HepG2 (cell line): ENCODE data around the gene GNL3. TPM values are rescaled to one million over a fixed set of nuclear protein-coding genes. Genes with fewer than 3 reads are reported as not detected.

Source experiments
- ATAC-seq: fragments of 200-7000 bp; cut with Tn5 transposase; 3 replicates; pipeline ENCODE4 v1.9.1; 2020; ENCODE audit warnings: mild to moderate bottlenecking, moderate library complexity
- BruUV-seq: library from RNA; stranded (reverse); fragments of 400-500 nt; replicated peaks from 2 replicates; lab custom pipeline; 2021; lab: Mats Ljungman, UMichigan
- CTCF ChIA-PET: fragments of 300-600 bp; formaldehyde crosslinking; extraction: SDS; loops from one replicate; lab custom pipeline; 2021; ENCODE audit warnings: low total read pairs, inconsistent platforms, low intra/inter-chr PET ratio; lab: Yijun Ruan, JAX
- POLR2A ChIA-PET: fragments of 350-600 bp; sonication (Branson Sonifier 250); formaldehyde crosslinking; loops from one replicate; lab custom pipeline; 2020; ENCODE audit warnings: antibody characterized with exemption, inconsistent platforms; lab: Yijun Ruan, JAX
- DNase-seq: peaks from one replicate; pipeline ENCODE4 v3.0.0-alpha.2; 2015; ENCODE audit warnings: low spot score
- FAIRE-seq: peaks from 3 replicates; lab custom pipeline; 2011; peaks lifted over from hg19 to GRCh38; lab: Jason Lieb, UNC
- H2AFZ ChIP-seq: one replicate; pipeline ENCODE4 v1.6.1; 2011; ENCODE audit warnings: low read length, inconsistent platforms
- H3K27ac ChIP-seq: fragments of 300-600 bp; 3 replicates; pipeline ENCODE4 v1.8.0; 2011; ENCODE audit warnings: mixed run types, mild to moderate bottlenecking, mixed read lengths, low read length, inconsistent platforms; ENCODE audit not compliant: insufficient read depth; ENCODE audit errors: extremely low read length
- H3K27me3 ChIP-seq, 2 experiments: fragments of 200-600 bp in 1 of 2; 2 replicates in 1 of 2; 3 replicates in 1 of 2; pipeline versions ENCODE4 v1.6.0 to v1.8.0; 2011; ENCODE audit warnings: low read length in 2 of 2, mild to moderate bottlenecking in 2 of 2, moderate library complexity in 2 of 2, inconsistent platforms in 1 of 2; ENCODE audit not compliant: insufficient read depth in 2 of 2, control insufficient read depth in 1 of 2
- H3K36me3 ChIP-seq, 2 experiments: fragments of 200-600 bp in 1 of 2; replicated peaks in 1 of 2; 2 replicates in 1 of 2; 3 replicates in 1 of 2; pipeline versions ENCODE4 v1.5.1 to v1.8.0; 2011; ENCODE audit warnings: low read length in 2 of 2, inconsistent platforms in 1 of 2; ENCODE audit not compliant: insufficient read depth in 2 of 2, control insufficient read depth in 1 of 2
- H3K4me1 ChIP-seq: 2 replicates; pipeline ENCODE4 v1.5.1; 2012; ENCODE audit warnings: low read length, inconsistent platforms; ENCODE audit not compliant: insufficient read depth
- H3K4me2 ChIP-seq: 2 replicates; pipeline ENCODE4 v1.6.0; 2011; ENCODE audit warnings: low read depth, low read length, inconsistent platforms
- H3K4me3 ChIP-seq, 3 experiments: fragments of 200-600 bp in 1 of 3; sonication (generic), shearing (Covaris generic) in 1 of 3; replicated peaks in 1 of 3; 2 replicates each; pipeline ENCODE4 v1.5.1; 2011 to 2016; ENCODE audit warnings: low read length in 3 of 3, inconsistent platforms in 2 of 3, low read depth in 2 of 3, mild to moderate bottlenecking in 2 of 3, control low read depth in 1 of 3, mixed read lengths in 1 of 3; ENCODE audit not compliant: insufficient read depth in 1 of 3
- H3K79me2 ChIP-seq: one replicate; pipeline ENCODE4 v1.6.1; 2011; ENCODE audit warnings: low read length, inconsistent platforms; ENCODE audit not compliant: insufficient read depth
- H3K9ac ChIP-seq: 2 replicates; pipeline ENCODE4 v1.6.0; 2011; ENCODE audit warnings: mild to moderate bottlenecking, low read depth, low read length, inconsistent platforms; ENCODE audit not compliant: insufficient read depth
- H3K9me3 ChIP-seq: 2 replicates; pipeline ENCODE4 v1.5.1; 2012; ENCODE audit warnings: mild to moderate bottlenecking, low read length
- H4K20me1 ChIP-seq: 2 replicates; pipeline ENCODE4 v1.6.0; 2011; ENCODE audit warnings: inconsistent platforms, mild to moderate bottlenecking, low read length, moderate library complexity; ENCODE audit not compliant: insufficient read depth
- EP300 ChIP-seq, 3 experiments: sonication (generic) in 1 of 3; formaldehyde crosslinking in 1 of 3; IDR thresholded peaks; 2 replicates each; pipeline versions ENCODE4 v1.5.1 to v1.6.1; 2011 to 2020; ENCODE audit warnings: low read depth in 2 of 3, low read length in 2 of 3, borderline replicate concordance in 1 of 3, improper control_type of control experiment in 1 of 3, mild to moderate bottlenecking in 1 of 3, missing genetic modification reagents in 1 of 3, moderate library complexity in 1 of 3
- IRX3 ChIP-seq: sonication (generic); formaldehyde crosslinking; IDR thresholded peaks from 2 replicates; pipeline ENCODE4 v1.8.1; 2023; ENCODE audit warnings: mild to moderate bottlenecking, low read depth, missing genetic modification reagents, borderline replicate concordance
- NCOA1 ChIP-seq: sonication (generic); formaldehyde crosslinking; IDR thresholded peaks from 2 replicates; pipeline ENCODE4 v1.9.0; 2021; ENCODE audit warnings: missing genetic modification reagents
- ZKSCAN1 ChIP-seq: fragments of 150-350 bp; IDR thresholded peaks from 2 replicates; pipeline ENCODE4 v1.6.1; 2014; ENCODE audit warnings: low read length
- ZNF530 ChIP-seq: sonication (generic); formaldehyde crosslinking; IDR thresholded peaks from 2 replicates; pipeline ENCODE4 v1.5.0; 2020; ENCODE audit warnings: low read depth, mild to moderate bottlenecking, missing genetic modification reagents
- ZNF75D ChIP-seq: sonication (generic); formaldehyde crosslinking; IDR thresholded peaks from 2 replicates; pipeline ENCODE4 v1.8.1; 2023; ENCODE audit warnings: missing genetic modification reagents, mild to moderate bottlenecking, borderline replicate concordance
- ZNF83 ChIP-seq: sonication (generic); formaldehyde crosslinking; IDR thresholded peaks from 2 replicates; pipeline ENCODE4 v1.4.0; 2020; ENCODE audit warnings: missing genetic modification reagents, mild to moderate bottlenecking, borderline replicate concordance
- WGBS: methylation state at CpG from one replicate; pipeline ENCODE4 v1.1.6; 2017; ENCODE audit warnings: low lambda C conversion rate; 5-methylcytosine and 5-hydroxymethylcytosine counted together
- in situ Hi-C: cut with HindIII; loops from 2 replicates; pipeline ENCODE4 v1.10.0; 2017; ENCODE audit warnings: low pct_unique_long_range_greater_than_20kb; ENCODE audit not compliant: extremely low pct_ligation_motif_present
- intact Hi-C: fragments of 100-400 bp; cut with micrococcal nuclease; formaldehyde crosslinking; loops from one replicate; pipeline ENCODE4 v1.10.0; 2022; ENCODE audit not compliant: unreplicated experiment
- polyA plus RNA-seq, 8 experiments: library from polyadenylated mRNA; depleted of rRNA in 3 of 8; stranded (reverse) in 7 of 8; unstranded in 1 of 8; fragments of >200 nt; fragmentation: Illumina TruSeq in 4 of 8; extraction: Trizol in 4 of 8; gene quantifications; 2 replicates each; pipeline versions ENCODE4 v1.2.1 to v1.2.3, GENCODE V29; 2011 to 2016; ENCODE audit warnings: low read depth in 4 of 8, missing spikeins in 1 of 8, mixed read lengths in 1 of 8; ENCODE audit not compliant: insufficient read depth in 1 of 8
- total RNA-seq, 5 experiments: library from RNA; depleted of rRNA; stranded (reverse); fragments of >200 nt; fragmentation: Illumina TruSeq; extraction: Trizol; gene quantifications; 2 replicates each; pipeline ENCODE4 v1.2.3, GENCODE V29; 2016; ENCODE audit warnings: low read depth in 1 of 5
- TF ChIP-seq, protein P1 (sequence below): sonication (generic); formaldehyde crosslinking; conservative IDR thresholded peaks from 2 replicates; pipeline ENCODE4 v1.4.0; 2020; ENCODE audit warnings: missing genetic modification reagents

The GNL3 gene
- total and polyA plus RNA-seq, 2 of the 13 experiments (the other 11 are each of a cell fraction or from before 2014, with no cell fraction given) = 129 to 257 TPM

DNA sequence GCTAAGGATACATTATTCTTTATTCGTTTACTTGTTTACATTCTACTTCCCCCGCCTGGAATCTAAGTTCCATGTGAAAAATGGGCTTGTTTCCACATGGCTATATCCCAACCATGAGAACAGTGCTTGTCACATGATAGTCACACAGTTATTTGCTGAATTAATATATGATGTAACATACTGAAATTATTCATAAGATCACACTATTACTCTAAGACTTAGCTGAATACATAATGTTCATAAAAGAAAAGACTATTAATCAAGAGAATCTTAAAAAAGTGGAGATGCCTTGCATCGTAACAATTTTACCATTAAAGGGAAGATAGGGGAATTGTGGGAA lies 6.7 kb upstream of the GNL3 start:
- Histone ChIP-seq H3K27me3 (no peaks in the 10 kb centered on the region), H3K4me2 (no peak overlapping the region), H3K79me2 (peaks cover 39% of the 10 kb centered on the region), H3K27ac (no peak overlapping the region), H3K4me1 (peaks cover 60% of the 10 kb centered on the region), H3K9ac (no peak overlapping the region), H4K20me1 (no peaks in the 10 kb centered on the region), H3K36me3 (peaks cover 9 to 45% of the 10 kb centered on the region in 2 experiments), H3K9me3 (no peaks in the 10 kb centered on the region), H2AFZ (no peak overlapping the region), H3K4me3 (no peak overlapping the region)
- FAIRE-seq (no peak), ATAC-seq (no peak), DNase-seq (no peak)
- ChIA-PET POLR2A (no interaction called here), CTCF (no interaction called here)
- no TSS peak for BruUV-seq
- intact Hi-C loops (no loop called here), in situ Hi-C loops (no loop called here)
- TF ChIP-seq ZNF75D (CRISPR knock-in tag) = no peak
- TF ChIP-seq IRX3 (CRISPR knock-in tag) = no peak
- TF ChIP-seq ZKSCAN1 = no peak
- TF ChIP-seq ZNF83 (CRISPR knock-in tag) = no peak
- no peak for TF ChIP-seq ZNF530 (CRISPR knock-in tag)
- over 99% methylated on average over 3 of the region's 3 CpGs for WGBS

DNA sequence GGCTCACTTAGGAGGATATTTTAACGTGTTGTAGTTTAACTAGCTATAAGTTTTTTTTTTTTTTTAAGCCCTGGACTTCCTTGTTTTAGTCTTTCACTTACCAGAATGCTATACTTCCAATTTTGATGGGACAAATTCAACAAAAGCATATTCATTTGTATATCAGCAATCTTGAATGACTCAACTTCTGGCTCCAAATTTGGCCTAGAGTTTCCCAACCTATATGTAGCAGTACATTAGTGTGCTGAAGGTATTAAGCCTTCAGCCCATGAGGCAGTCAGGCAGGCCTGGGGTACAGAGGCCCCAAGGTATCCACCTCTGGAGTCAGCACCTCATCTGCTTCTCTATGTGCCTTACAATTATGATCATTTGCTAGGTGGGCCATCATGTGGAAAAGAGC lies 6.0 kb upstream of the GNL3 start:
- intact Hi-C loops (no loop called here), in situ Hi-C loops (loop anchor here (10.0 kb wide), 1 partner anchor 225 kb away; the partner anchor contains the start of genes NISCH and TNNC1)
- ChIA-PET POLR2A (no interaction called here), CTCF (no interaction called here)
- no peak overlapping the region for H3K4me2 ChIP-seq
- 94% methylated on average over 1 of the region's 1 CpG for WGBS
- FAIRE-seq (no peak), ATAC-seq (no peak), DNase-seq (no peak)
- no peak overlapping the region for H3K9ac ChIP-seq
- H2AFZ ChIP-seq = no peak overlapping the region
- no peaks in the 10 kb centered on the region for H3K9me3 ChIP-seq
- peaks cover 46% of the 10 kb centered on the region for H3K79me2 ChIP-seq
- H3K27me3 ChIP-seq = no peaks in the 10 kb centered on the region
- no peaks in the 10 kb centered on the region for H4K20me1 ChIP-seq
- H3K36me3 ChIP-seq = peaks cover 7 to 43% of the 10 kb centered on the region in 2 experiments
- H3K4me1 ChIP-seq = peaks cover 66% of the 10 kb centered on the region
- BruUV-seq = no TSS peak
- H3K4me3 ChIP-seq = no peak overlapping the region
- no peak overlapping the region for H3K27ac ChIP-seq
- TF ChIP-seq NCOA1 (CRISPR knock-in tag) = no peak
- no peak for TF ChIP-seq EP300 (IDR thresholded peaks at IDR 0.05; ENCODE audit: low read depth in 2 of 2, low read length in 2 of 2)
- TF ChIP-seq EP300 (CRISPR knock-in tag; IDR thresholded peaks at IDR 0.05; ENCODE audit: borderline replicate concordance) = no peak
- TF ChIP-seq, protein P1, sequence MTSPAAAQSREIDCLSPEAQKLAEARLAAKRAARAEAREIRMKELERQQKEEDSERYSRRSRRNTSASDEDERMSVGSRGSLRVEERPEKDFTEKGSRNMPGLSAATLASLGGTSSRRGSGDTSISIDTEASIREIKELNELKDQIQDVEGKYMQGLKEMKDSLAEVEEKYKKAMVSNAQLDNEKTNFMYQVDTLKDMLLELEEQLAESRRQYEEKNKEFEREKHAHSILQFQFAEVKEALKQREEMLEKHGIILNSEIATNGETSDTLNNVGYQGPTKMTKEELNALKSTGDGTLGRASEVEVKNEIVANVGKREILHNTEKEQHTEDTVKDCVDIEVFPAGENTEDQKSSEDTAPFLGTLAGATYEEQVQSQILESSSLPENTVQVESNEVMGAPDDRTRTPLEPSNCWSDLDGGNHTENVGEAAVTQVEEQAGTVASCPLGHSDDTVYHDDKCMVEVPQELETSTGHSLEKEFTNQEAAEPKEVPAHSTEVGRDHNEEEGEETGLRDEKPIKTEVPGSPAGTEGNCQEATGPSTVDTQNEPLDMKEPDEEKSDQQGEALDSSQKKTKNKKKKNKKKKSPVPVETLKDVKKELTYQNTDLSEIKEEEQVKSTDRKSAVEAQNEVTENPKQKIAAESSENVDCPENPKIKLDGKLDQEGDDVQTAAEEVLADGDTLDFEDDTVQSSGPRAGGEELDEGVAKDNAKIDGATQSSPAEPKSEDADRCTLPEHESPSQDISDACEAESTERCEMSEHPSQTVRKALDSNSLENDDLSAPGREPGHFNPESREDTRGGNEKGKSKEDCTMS (CRISPR knock-in tag) = no peak
